GM23338 (cell line): Measurements from ENCODE around the gene IDI2. TPM values are rescaled to one million over a fixed set of nuclear protein-coding genes. Genes with fewer than 3 reads are reported as not detected.

Source experiments
- ATAC-seq: fragments of 200-7000 bp; cut with Tn5 transposase; 3 replicates; pipeline ENCODE4 v1.9.1; 2020
- DNase-seq: peaks from one replicate; pipeline ENCODE4 v3.0.0-alpha.2; 2015; ENCODE audit warnings: low spot score
- H2AFZ ChIP-seq: fragments of 200-600 bp; sonication (generic); 2 replicates; pipeline ENCODE4 v1.8.0; 2016; ENCODE audit warnings: antibody characterized with exemption, mild to moderate bottlenecking, moderate library complexity
- H3F3A ChIP-seq: fragments of 200-600 bp; sonication (generic); replicated peaks from 2 replicates; pipeline ENCODE4 v1.8.0; 2017; ENCODE audit warnings: antibody characterized with exemption, mixed run types, low read depth
- H3K27ac ChIP-seq: fragments of 200-600 bp; sonication (generic); 2 replicates; pipeline ENCODE4 v1.6.1; 2016; ENCODE audit warnings: low read depth
- H3K27me3 ChIP-seq: fragments of 200-600 bp; sonication (generic); 2 replicates; pipeline ENCODE4 v1.8.0; 2016; ENCODE audit warnings: mild to moderate bottlenecking, mixed run types, moderate library complexity; ENCODE audit not compliant: insufficient read depth
- H3K36me3 ChIP-seq: fragments of 200-600 bp; sonication (generic); 2 replicates; pipeline ENCODE4 v1.8.0; 2016; ENCODE audit warnings: mild to moderate bottlenecking; ENCODE audit not compliant: insufficient read depth
- H3K4me1 ChIP-seq: fragments of 200-600 bp; sonication (generic); 2 replicates; pipeline ENCODE4 v1.8.0; 2016; ENCODE audit warnings: mild to moderate bottlenecking, moderate library complexity; ENCODE audit not compliant: insufficient read depth
- H3K4me2 ChIP-seq: fragments of 200-600 bp; sonication (generic); 2 replicates; pipeline ENCODE4 v1.7.1; 2017; ENCODE audit warnings: mixed run types
- H3K4me3 ChIP-seq: fragments of 200-600 bp; sonication (generic); 2 replicates; pipeline ENCODE4 v1.6.1; 2016; ENCODE audit warnings: mixed run types
- H3K79me2 ChIP-seq: fragments of 200-600 bp; sonication (generic); replicated peaks from 2 replicates; pipeline ENCODE4 v1.8.0; 2017; ENCODE audit warnings: mild to moderate bottlenecking; ENCODE audit not compliant: insufficient read depth
- H3K9me2 ChIP-seq: fragments of 200-600 bp; sonication (generic); 2 replicates; pipeline ENCODE4 v1.8.0; 2017; ENCODE audit not compliant: insufficient read depth
- H4K20me1 ChIP-seq: fragments of 200-600 bp; sonication (generic); replicated peaks from 2 replicates; pipeline ENCODE4 v1.8.0; 2017; ENCODE audit warnings: mild to moderate bottlenecking; ENCODE audit not compliant: insufficient read depth
- H3K27ac Mint-ChIP-seq: 2 replicates; pipeline ENCODE4 v1.8.0; 2020; ENCODE audit warnings: inconsistent platforms, mild to moderate bottlenecking, moderate library complexity, mixed read lengths
- H3K27me3 Mint-ChIP-seq: 3 replicates; pipeline ENCODE4 v1.8.0; 2022; ENCODE audit warnings: low read depth, mild to moderate bottlenecking, moderate library complexity, mixed read lengths, inconsistent platforms; ENCODE audit not compliant: insufficient read depth, poor library complexity
- H3K36me3 Mint-ChIP-seq: 3 replicates; pipeline ENCODE4 v1.8.0; 2021; ENCODE audit warnings: low read depth, mild to moderate bottlenecking, inconsistent platforms, moderate library complexity, mixed read lengths
- H3K4me1 Mint-ChIP-seq: 3 replicates; pipeline ENCODE4 v1.8.0; 2020; ENCODE audit warnings: mild to moderate bottlenecking, inconsistent platforms, mixed read lengths
- H3K4me3 Mint-ChIP-seq: 3 replicates; pipeline ENCODE4 v1.8.0; 2021; ENCODE audit warnings: moderate library complexity, mild to moderate bottlenecking, inconsistent platforms, mixed read lengths
- H3K9me3 Mint-ChIP-seq: 3 replicates; pipeline ENCODE4 v1.8.0; 2020; ENCODE audit warnings: moderate library complexity, mild to moderate bottlenecking, inconsistent platforms, mixed read lengths
- CREB1 ChIP-seq: fragments of 250-450 bp; sonication (Bioruptor Pico); IDR thresholded peaks from 2 replicates; pipeline ENCODE4 v1.5.0; 2020; ENCODE audit warnings: low read depth, mild to moderate bottlenecking, moderate library complexity
- CTCF ChIP-seq, 2 experiments: fragments of 200-600 bp in 1 of 2; sonication (generic) in 1 of 2; conservative IDR thresholded peaks; 2 replicates each; pipeline versions ENCODE4 v1.5.1 to v1.6.1; 2016 to 2017; ENCODE audit warnings: antibody characterized with exemption in 2 of 2, low read depth in 2 of 2, mild to moderate bottlenecking in 2 of 2, moderate library complexity in 1 of 2
- EZH2 ChIP-seq: fragments of 200-600 bp; sonication (generic); IDR thresholded peaks from one replicate; pipeline ENCODE4 v1.8.0; 2017; ENCODE audit warnings: antibody characterized with exemption, mild to moderate bottlenecking, low read depth; ENCODE audit not compliant: unreplicated experiment
- EZH2phosphoT487 ChIP-seq: fragments of 200-600 bp; sonication (generic); IDR thresholded peaks from one replicate; pipeline ENCODE4 v1.8.1; 2018; ENCODE audit warnings: antibody characterized with exemption; ENCODE audit not compliant: unreplicated experiment
- JUNB ChIP-seq: IDR thresholded peaks from one replicate; pipeline ENCODE4 v1.6.1; 2016; ENCODE audit warnings: antibody characterized with exemption; ENCODE audit not compliant: unreplicated experiment
- NANOG ChIP-seq: IDR thresholded peaks from 2 replicates; pipeline ENCODE4 v1.6.1; 2016; ENCODE audit warnings: antibody characterized with exemption, borderline replicate concordance
- POLR2AphosphoS5 ChIP-seq: IDR thresholded peaks from 2 replicates; pipeline ENCODE4 v1.6.1; 2016; ENCODE audit warnings: antibody characterized with exemption, low read depth
- REST ChIP-seq: IDR thresholded peaks from one replicate; pipeline ENCODE4 v1.6.1; 2018; ENCODE audit warnings: antibody characterized with exemption; ENCODE audit not compliant: unreplicated experiment
- STAT1 ChIP-seq: IDR thresholded peaks from one replicate; pipeline ENCODE4 v1.6.1; 2016; ENCODE audit warnings: antibody characterized with exemption; ENCODE audit not compliant: unreplicated experiment
- ZNF114 ChIP-seq: fragments of 250-450 bp; sonication (Bioruptor Pico); IDR thresholded peaks from 2 replicates; pipeline ENCODE4 v1.5.0; 2020; ENCODE audit warnings: mild to moderate bottlenecking, moderate library complexity
- ZNF331 ChIP-seq: fragments of 250-450 bp; sonication (Bioruptor Pico); IDR thresholded peaks from 2 replicates; pipeline ENCODE4 v1.5.0; 2020; ENCODE audit warnings: low read depth, mild to moderate bottlenecking, moderate library complexity
- polyA plus RNA-seq: library from polyadenylated mRNA; unstranded; fragments of >200 nt; fragmentation: Nextera tagmentation; extraction: Ambion mirVana; gene quantifications from 2 replicates; pipeline ENCODE4 v1.2.1, GENCODE V29; 2016
- total RNA-seq: library from RNA; depleted of rRNA; stranded (reverse); fragments of >200 nt; shearing (Covaris generic); gene quantifications from 2 replicates; pipeline ENCODE4 v1.2.3, GENCODE V29; 2014
- TF ChIP-seq, protein P1 (sequence below): IDR thresholded peaks from 2 replicates; pipeline ENCODE4 v1.6.1; 2016; ENCODE audit warnings: antibody characterized with exemption

Gene IDI2
- total and polyA plus RNA-seq, 2 experiments from 2014 or later = not detected

GRCh38 chr10:980468-981093 is 45.1 kb downstream of the IDI2 start:
- no peak overlapping the region for H3K27ac Mint-ChIP-seq
- no peak overlapping the region for H3K4me3 ChIP-seq
- no peak overlapping the region for H2AFZ ChIP-seq
- no peaks in the 10 kb centered on the region for H4K20me1 ChIP-seq
- H3K27me3 ChIP-seq = no peaks in the 10 kb centered on the region
- no peaks in the 10 kb centered on the region for H3K27me3 Mint-ChIP-seq
- H3K4me1 Mint-ChIP-seq = no peaks in the 10 kb centered on the region
- H3K36me3 ChIP-seq = no peaks in the 10 kb centered on the region
- H3K36me3 Mint-ChIP-seq = peaks cover 31% of the 10 kb centered on the region
- 0 out of 2 replicates have a peak, but pooled peaks cover 4% of the 10 kb centered on the region for H3F3A ChIP-seq
- TF ChIP-seq ZNF331 (no peak), NANOG (no peak), STAT1 (no peak)
- peaks cover 42% of the 10 kb centered on the region for H3K9me3 Mint-ChIP-seq
- no peak overlapping the region for H3K27ac ChIP-seq
- ATAC-seq (no peak), DNase-seq (no peak)
- H3K4me2 ChIP-seq = no peak overlapping the region
- no peak overlapping the region for H3K4me3 Mint-ChIP-seq
- H3K4me1 ChIP-seq = no peaks in the 10 kb centered on the region
- no peaks in the 10 kb centered on the region for H3K79me2 ChIP-seq
- H3K9me2 ChIP-seq = no peaks in the 10 kb centered on the region

DNA sequence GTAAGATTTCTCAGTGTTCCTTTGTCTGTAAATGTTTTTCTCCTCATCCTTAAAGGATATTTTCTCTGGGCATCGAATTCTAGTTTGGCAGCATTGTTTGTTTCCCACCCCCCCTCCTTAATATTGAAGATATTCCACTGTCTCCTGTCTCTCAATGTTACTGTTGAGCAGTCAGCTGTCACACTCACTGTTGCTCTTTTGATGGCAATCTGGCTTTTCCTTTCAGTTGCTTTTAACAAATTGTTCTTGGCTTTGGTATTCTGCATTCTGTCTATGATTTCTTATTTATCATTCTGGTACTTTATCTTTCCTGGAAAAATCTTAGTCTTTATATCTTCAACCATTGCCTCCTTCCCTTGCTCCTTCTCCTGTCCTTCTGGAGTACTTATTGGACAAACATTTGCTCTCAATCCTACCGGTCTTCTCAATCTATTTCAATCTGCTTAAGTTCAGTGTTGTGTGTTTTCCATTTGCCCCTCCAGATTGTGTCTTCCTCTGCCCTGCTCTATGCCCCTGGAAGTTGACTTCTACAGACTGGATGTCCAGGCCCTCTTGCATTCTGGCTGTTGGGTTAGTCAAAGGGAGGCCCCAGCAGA is 46.7 kb downstream of the IDI2 start:
- Histone ChIP-seq H3K4me3 (no peak overlapping the region), H2AFZ (no peak overlapping the region), H3K9me2 (no peaks in the 10 kb centered on the region), H3K27ac (no peak overlapping the region), H3F3A (0 out of 2 replicates have a peak, but pooled peaks cover 4% of the 10 kb centered on the region), H3K4me2 (no peak overlapping the region), H3K27me3 (no peaks in the 10 kb centered on the region), H3K4me1 (no peaks in the 10 kb centered on the region), H3K79me2 (no peaks in the 10 kb centered on the region), H3K36me3 (no peaks in the 10 kb centered on the region), H4K20me1 (no peaks in the 10 kb centered on the region)
- H3K27me3 Mint-ChIP-seq = no peaks in the 10 kb centered on the region
- no peaks in the 10 kb centered on the region; the same call in 2 of the 3 replicates for H3K4me1 Mint-ChIP-seq
- no peak overlapping the region for H3K27ac Mint-ChIP-seq
- no peak for DNase-seq
- peaks cover 31% of the 10 kb centered on the region for H3K36me3 Mint-ChIP-seq
- H3K9me3 Mint-ChIP-seq = peaks cover 42% of the 10 kb centered on the region
- ATAC-seq = no peak
- no peak overlapping the region for H3K4me3 Mint-ChIP-seq
- TF ChIP-seq ZNF114 (CRISPR knock-in tag) (no peak), POLR2AphosphoS5 (no peak), CREB1 (CRISPR knock-in tag) (no peak), JUNB (no peak), REST (no peak), EZH2 (no peak), NANOG (no peak), STAT1 (no peak), ZNF331 (no peak), CTCF (conservative IDR thresholded peaks at IDR 0.05; ENCODE audit: low read depth in 2 of 2) (no peak), EZH2phosphoT487 (no peak)
- TF ChIP-seq, protein P1, sequence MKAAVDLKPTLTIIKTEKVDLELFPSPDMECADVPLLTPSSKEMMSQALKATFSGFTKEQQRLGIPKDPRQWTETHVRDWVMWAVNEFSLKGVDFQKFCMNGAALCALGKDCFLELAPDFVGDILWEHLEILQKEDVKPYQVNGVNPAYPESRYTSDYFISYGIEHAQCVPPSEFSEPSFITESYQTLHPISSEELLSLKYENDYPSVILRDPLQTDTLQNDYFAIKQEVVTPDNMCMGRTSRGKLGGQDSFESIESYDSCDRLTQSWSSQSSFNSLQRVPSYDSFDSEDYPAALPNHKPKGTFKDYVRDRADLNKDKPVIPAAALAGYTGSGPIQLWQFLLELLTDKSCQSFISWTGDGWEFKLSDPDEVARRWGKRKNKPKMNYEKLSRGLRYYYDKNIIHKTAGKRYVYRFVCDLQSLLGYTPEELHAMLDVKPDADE = no peak
